AG04450 (cell line): ENCODE results near the gene CBFA2T2. TPM values are rescaled to one million over a fixed set of nuclear protein-coding genes. Genes with fewer than 3 reads are reported as not detected.

Source experiments
- CTCF ChIA-PET: fragments of 300-600, 350-600 bp; formaldehyde crosslinking; extraction: SDS; loops from one replicate; lab custom pipeline; 2022; ENCODE audit warnings: antibody characterized with exemption, inconsistent platforms; lab: Charles Lee
- POLR2A ChIA-PET: fragments of 350-600 bp; formaldehyde crosslinking; extraction: SDS; loops from one replicate; lab custom pipeline; 2021; ENCODE audit warnings: antibody characterized with exemption, inconsistent platforms; lab: Yijun Ruan, JAX
- DNase-seq: peaks from one replicate; pipeline ENCODE4 v3.0.0-alpha.2; 2011; ENCODE audit warnings: low read depth, low spot score
- H3K27ac ChIP-seq: one replicate; pipeline ENCODE4 v1.5.1; 2012; ENCODE audit warnings: low read depth, low read length, control low read depth
- H3K27me3 ChIP-seq: one replicate; pipeline ENCODE4 v1.6.0; 2012; ENCODE audit warnings: low read length; ENCODE audit not compliant: control insufficient read depth, insufficient read depth
- H3K4me3 ChIP-seq: 2 replicates; pipeline ENCODE4 v1.5.1; 2011; ENCODE audit warnings: mild to moderate bottlenecking, low read depth, low read length, control low read depth
- H3K9me3 ChIP-seq: 2 replicates; pipeline ENCODE4 v1.5.1; 2012; ENCODE audit warnings: low read length; ENCODE audit not compliant: control insufficient read depth, insufficient read depth
- polyA plus RNA-seq: library from polyadenylated mRNA; depleted of rRNA; stranded (reverse); fragments of >200 nt; gene quantifications from 2 replicates; pipeline ENCODE4 v1.2.3, GENCODE V29; 2011
- TF ChIP-seq, protein P1 (sequence below): IDR thresholded peaks from 2 replicates; pipeline ENCODE4 v1.5.1; 2011; ENCODE audit warnings: low read depth, low read length, control low read depth, inconsistent platforms

CBFA2T2 gene
- polyA plus RNA-seq, 1 experiment, result 11.3 TPM

DNA sequence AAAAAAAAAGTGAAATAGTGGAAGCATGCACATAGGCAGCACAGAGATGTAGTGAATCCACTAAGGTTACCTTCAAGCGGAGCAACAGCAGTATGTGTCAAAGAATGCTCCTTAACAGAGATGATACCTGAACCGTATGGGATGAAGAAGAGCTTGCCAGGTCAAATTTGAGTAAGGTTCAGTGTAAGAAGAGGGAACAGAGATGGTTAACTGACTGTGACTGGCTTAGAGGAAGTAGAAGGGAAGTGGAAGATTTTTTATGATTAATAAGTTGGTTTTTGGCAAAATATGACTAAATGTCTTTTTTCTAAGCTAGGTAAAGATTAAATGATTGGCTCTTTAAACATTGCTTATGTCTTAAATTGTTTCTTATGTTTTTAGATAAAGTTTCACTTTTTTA lies 119.6 kb downstream of the CBFA2T2 start:
- ChIA-PET POLR2A (no interaction called here), CTCF (no interaction called here)
- H3K27ac ChIP-seq, result no peak overlapping the region
- no peaks in the 10 kb centered on the region for H3K9me3 ChIP-seq
- H3K4me3 ChIP-seq, result no peak overlapping the region
- TF ChIP-seq, protein P1, sequence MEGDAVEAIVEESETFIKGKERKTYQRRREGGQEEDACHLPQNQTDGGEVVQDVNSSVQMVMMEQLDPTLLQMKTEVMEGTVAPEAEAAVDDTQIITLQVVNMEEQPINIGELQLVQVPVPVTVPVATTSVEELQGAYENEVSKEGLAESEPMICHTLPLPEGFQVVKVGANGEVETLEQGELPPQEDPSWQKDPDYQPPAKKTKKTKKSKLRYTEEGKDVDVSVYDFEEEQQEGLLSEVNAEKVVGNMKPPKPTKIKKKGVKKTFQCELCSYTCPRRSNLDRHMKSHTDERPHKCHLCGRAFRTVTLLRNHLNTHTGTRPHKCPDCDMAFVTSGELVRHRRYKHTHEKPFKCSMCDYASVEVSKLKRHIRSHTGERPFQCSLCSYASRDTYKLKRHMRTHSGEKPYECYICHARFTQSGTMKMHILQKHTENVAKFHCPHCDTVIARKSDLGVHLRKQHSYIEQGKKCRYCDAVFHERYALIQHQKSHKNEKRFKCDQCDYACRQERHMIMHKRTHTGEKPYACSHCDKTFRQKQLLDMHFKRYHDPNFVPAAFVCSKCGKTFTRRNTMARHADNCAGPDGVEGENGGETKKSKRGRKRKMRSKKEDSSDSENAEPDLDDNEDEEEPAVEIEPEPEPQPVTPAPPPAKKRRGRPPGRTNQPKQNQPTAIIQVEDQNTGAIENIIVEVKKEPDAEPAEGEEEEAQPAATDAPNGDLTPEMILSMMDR, result no peak
- no peak for DNase-seq
- H3K27me3 ChIP-seq, result no peaks in the 10 kb centered on the region

DNA sequence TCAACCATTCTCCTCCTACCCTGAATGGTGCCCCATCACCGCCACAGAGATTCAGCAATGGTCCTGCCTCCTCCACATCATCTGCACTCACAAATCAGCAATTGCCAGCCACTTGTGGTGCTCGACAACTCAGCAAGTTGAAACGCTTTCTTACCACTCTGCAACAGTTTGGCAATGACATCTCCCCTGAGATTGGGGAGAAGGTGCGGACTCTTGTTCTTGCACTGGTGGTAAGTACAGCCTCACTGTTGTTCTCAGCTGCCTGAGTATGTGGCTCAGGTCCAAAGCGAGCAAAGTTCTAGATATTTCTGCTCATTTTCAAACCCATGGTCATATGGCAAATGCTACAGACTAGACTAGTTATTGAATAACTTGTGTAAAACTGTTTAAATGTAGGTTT lies 121.2 kb downstream of the CBFA2T2 start:
- no peak overlapping the region for H3K27ac ChIP-seq
- TF ChIP-seq, protein P1, result no peak
- ChIA-PET POLR2A (no interaction called here), CTCF (no interaction called here)
- H3K9me3 ChIP-seq, result no peaks in the 10 kb centered on the region
- H3K4me3 ChIP-seq, result no peak overlapping the region
- no peak for DNase-seq
- H3K27me3 ChIP-seq, result no peaks in the 10 kb centered on the region

DNA sequence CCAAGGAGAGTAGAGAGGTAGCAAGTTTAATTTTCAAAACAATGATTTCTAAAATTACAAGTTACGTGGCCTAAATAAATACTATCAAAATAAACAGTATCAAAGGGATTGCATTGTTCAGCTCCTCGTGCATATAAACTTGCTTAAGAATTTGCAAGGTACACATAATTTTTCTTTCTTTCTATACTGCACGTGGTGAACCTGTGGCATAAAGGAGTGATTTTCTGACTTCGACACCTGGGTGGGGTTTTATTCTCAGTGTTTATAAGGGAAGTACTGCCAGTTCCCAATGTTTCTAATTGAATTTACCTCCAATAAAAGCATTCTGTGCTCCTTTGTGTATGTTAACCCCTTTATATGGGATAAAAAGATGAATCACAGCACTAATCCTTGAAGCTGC lies 122.1 kb downstream of the CBFA2T2 start:
- Histone ChIP-seq H3K27ac (no peak overlapping the region), H3K27me3 (no peaks in the 10 kb centered on the region), H3K4me3 (no peak overlapping the region), H3K9me3 (no peaks in the 10 kb centered on the region)
- ChIA-PET POLR2A (no interaction called here), CTCF (no interaction called here)
- DNase-seq, result no peak
- TF ChIP-seq, protein P1, result no peak

DNA sequence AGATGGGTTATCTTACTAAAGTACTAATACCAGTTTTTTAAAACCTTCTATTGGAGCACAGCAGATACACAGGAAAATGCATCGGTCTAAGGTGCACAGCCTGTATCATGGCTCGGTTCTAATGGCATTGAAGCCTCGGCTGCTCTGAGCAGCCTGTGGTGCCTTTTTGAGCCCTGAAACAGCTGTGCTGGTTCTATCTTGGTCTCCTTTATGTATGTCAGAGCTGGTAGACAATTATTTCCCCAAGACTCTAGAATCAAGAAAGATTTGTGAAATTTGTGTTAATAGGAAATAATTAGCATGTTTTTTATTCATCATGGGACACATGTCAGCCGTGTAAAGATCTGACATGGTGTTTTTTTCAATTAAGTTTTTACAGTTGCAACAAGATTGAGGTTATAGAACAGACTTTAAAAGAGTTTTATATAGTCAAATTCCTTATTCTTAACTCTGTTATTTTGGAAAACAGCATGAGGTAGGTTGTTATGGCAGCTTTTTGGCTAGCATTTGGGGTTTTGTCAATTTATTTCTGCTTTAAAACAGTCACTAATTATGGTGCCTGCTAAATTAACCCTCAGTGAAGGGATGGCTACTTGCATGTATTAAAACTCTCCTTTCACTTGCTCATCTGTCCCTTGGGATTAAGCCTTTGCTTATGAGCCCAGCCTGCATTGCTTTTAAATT lies 132.0 kb downstream of the CBFA2T2 start:
- H3K9me3 ChIP-seq, result no peaks in the 10 kb centered on the region
- POLR2A ChIA-PET, result no interaction called here
- no peak for DNase-seq
- TF ChIP-seq, protein P1, result no peak
- no peaks in the 10 kb centered on the region for H3K27me3 ChIP-seq
- CTCF ChIA-PET, result no interaction called here
- H3K4me3 ChIP-seq, result no peak overlapping the region
- no peak overlapping the region for H3K27ac ChIP-seq

DNA sequence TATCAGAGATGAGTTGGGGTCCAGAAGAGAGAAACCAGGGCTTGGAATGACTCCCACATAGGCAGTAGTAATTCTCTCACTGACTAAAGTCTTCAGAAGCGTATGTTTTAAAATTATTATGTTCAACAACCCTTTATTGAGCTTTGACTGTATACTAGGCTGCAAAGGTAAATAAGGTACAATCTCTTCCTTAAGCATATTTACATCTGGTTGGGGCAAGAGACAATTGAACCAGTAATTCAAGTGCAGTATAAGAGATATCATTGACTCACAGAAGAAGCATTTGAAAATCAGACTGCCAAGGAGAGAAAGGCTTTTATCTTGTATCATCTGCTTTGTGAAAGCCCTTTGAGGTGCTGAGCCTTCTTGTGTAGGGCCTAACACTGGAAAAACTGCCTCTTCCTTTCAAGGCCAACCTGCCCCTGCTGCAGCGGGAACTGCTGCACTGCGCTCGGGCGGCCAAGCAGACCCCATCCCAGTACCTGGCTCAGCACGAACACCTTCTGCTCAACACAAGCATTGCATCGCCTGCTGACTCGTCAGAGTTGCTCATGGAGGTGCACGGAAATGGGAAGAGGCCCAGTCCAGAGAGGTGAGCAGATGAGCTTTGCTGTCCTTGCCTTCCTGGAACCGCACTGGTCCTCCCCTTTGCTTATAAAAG lies 132.9 kb downstream of the CBFA2T2 start:
- TF ChIP-seq, protein P1, result no peak
- no peak for DNase-seq
- no peaks in the 10 kb centered on the region for H3K9me3 ChIP-seq
- no peak overlapping the region for H3K27ac ChIP-seq
- H3K4me3 ChIP-seq, result no peak overlapping the region
- POLR2A ChIA-PET, result no interaction called here
- CTCF ChIA-PET, result interaction anchor here (1.5 kb wide), 1 partner anchor 31 kb away, joined by 5 read pairs; no protein-coding TSS in a partner anchor
- H3K27me3 ChIP-seq, result no peaks in the 10 kb centered on the region
